HG03045 (cell line): ENCODE data around the gene HAP1.
"Not testable (repeated sequence)": the region's sequence is repeated elsewhere in the genome, so short reads cannot be mapped to it uniquely, and the experiment has no call there.

Experiments used
- ATAC-seq: cut with Tn5 transposase; IDR thresholded peaks from one replicate; pipeline ENCODE4 v1.9.1; 2021; ENCODE audit warnings: mild to moderate bottlenecking, moderate library complexity; ENCODE audit not compliant: unreplicated experiment

HAP1 gene

DNA sequence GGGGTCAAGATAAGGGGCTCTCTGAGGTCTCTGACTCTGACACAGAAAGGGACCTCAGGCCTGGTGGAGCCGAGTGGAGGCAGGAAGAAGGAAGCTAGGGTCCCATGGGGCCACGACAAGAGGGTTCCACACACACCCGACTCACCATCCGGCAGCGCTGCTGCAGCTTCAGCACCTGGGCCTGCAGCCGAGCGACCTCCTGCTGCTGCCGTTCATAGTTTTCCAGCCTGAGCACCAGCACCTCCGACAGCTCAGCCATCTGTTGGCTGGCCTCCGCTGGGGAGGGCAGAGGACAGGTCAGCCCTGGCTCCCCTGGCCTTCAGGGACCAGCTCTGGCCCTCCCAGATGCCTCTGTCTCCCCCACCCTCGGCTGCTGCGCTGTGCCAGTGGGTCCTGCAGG lies 6.4 kb downstream of the HAP1 start:
- no peak for ATAC-seq

DNA sequence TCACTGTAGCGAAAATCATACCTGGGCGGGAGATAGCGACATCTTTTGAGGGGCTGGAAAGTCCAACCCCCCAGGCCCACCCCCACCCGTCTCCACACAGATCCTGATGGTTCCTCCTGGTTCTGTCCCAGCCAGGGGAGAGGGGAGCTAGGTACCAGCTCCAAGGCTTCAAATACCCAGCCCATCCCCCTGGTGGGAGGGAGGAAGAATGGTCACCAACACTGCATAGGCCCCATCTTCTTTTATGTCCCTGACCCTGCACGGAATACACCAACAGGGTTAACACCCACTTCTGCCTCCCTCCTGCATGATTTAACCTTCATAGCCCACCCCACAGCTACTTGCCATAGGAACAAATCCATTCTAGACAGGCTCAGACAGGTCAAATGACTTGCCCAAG lies 9.3 kb downstream of the HAP1 start:
- no peak for ATAC-seq

- ATAC-seq, result no peak
These were observed 9.9 kb downstream of the HAP1 start for GRCh38 chr17:41724476-41725050.

DNA sequence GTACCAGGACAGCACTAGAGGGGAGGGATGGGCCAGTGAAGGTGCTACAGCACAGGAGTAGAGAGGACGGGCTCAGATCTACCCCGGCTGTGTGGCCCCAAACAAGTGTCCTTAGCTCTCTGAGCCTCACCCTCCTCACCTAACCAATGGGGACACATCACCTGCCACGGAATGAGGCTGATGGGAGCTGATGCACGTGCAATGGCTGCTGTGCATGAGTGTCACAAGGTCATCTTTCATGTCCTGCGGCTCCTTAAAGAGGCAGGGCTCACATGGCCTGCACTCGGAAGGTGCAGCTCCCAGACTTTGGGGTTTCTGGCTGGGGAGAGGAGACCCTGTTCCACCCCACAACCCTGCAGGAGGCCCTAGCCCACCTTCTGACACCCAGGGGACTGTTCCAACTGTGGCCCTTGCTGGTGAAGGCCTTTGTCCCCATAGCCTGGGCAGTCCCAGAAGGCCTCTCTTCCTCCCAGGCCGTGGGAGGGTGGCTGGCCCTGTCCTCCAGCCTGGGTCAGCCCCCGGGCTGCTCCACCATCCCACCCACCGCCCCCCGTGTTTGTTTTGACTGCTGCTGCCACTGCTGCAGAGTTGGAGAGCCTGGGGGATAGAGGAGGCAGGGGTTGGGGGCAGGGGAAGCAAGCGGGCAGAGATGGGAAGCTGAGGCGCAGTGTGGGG lies 10.5 kb downstream of the HAP1 start:
- ATAC-seq, result no peak

- no peak for ATAC-seq
These were observed 12.2 kb downstream of the HAP1 start for GRCh38 chr17:41722231-41722630.

DNA sequence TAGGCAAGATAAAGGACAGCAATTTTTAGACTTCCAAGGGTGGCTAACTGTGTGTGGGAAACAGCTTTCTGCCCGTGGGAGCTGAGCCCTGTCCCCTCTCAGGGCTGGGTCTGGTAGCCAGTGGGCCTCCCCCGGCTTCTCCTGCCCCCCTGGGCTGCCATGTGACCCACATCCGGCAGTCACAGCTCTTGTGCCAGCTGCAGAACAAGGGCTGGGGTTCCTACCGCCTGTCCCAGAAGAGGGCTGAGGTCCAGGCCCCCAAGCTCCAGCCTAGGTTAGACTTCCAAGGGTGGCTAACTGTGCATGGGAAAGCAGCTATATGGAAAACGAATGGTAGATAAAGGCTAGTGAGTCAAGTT lies 16.2 kb downstream of the HAP1 start:
- no peak for ATAC-seq

DNA sequence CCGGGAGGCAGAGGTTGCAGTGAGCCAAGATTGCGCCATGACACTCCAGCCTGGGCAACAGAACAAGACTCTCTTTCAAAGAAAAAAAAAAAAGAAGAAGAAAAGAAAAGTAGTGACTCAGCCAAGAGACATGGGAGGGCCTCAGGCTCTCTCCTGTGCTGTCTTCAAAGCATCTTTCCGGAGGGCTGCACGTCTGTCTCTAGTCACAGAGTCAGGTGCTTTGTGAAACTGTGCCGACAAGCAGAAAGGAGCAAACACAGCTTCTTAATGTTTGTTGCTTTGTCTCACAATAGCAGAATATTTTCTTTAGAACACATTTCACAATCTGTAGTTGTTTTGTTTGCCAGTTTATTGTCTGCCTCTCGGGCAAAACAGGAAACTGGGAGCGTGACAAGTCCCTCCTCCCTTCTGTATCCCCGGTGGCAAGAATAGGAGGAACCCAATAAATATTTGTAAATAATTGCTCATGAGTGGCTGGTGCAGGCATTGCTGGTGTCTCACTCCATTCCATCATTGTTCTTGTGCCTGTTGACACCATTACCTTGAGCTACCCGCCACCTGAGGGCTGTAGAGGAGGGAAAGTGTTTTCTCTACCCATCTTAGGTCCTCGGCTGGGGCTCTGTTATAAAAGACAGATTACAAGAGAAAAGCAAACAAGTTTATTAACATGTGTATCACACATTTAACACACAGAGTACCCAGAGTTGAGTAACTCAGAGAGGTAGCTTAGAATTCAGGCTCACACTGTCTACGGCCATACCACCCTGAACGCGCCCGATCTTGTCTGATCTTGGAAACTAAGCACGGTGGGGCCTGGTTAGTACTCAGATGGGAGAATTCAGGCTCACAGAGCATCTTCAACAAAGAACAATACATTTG lies 16.8 kb downstream of the HAP1 start:
- ATAC-seq, result no peak

DNA sequence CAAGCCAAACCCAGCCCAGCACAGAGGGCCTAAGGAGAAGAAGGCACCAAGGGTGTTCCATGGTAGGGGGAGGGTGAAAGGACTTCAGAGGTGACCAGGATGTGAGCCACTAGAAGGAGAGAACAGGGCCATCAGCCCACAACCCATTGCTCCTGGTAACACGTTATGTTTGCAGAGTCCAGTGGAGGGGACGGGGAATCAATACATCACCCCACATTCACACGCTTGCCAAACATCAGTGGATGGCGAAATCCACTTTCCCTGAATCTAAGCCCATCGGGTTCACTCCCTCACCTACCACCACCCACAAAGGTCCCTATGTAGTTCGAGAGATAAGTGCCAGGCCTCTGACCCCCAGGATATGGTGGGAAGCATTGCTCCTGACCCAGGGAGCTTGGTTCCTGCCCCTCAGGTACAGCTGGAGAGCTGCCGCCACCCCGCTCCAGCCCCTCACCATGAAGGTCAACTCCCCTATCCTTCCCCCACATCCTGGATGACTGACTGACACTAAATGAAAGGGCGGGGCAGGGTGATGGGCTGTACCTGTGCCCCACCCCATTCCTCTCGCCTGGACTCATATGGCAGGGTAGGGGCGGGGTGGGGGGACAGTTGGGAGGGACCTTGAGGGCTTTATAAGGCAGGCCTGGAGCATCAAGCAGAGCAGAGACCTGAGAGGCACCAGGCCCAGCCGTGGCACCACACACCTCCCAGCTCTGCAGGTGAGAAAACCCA lies 22.6 kb downstream of the HAP1 start, which contains the start of gene GAST:
Gene GAST, plus strand, starts transcription at position 663 of the 732 bp plus-strand sequence. CDS start 3,106 bp downstream, outside the sequence.
- no peak for ATAC-seq

DNA sequence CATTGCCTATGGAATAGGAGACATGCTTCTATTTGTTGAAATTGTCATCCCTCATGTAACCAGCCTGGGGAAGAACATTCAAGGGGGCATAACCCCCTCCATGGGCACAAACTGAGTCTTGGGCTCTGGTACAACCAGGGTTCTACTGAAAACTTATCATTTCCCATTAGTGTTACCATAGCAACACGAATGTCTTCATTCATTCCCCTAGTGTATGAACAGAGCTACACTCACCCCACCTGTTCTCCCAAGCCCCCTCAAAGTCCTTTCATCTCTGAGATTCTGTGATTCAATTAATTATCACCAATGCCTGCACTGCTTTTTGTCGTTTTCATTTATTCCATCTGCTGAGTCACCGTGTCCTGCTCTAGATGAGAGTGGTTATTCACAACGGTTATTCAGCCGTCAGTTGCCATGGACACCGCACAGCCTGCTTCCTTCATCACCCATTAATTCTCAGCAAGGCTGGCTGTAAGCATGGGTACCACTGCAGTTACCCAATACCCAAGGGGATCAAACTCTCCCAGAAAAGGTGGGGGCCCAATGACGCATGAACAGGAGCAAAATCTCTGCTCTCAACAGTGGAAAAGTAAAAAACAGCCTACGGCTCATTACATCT lies 23.9 kb downstream of the HAP1 start:
- ATAC-seq, result no peak

GRCh38 chr17:41707803-41708669 lies 26.4 kb downstream of the HAP1 start:
- no peak for ATAC-seq

DNA sequence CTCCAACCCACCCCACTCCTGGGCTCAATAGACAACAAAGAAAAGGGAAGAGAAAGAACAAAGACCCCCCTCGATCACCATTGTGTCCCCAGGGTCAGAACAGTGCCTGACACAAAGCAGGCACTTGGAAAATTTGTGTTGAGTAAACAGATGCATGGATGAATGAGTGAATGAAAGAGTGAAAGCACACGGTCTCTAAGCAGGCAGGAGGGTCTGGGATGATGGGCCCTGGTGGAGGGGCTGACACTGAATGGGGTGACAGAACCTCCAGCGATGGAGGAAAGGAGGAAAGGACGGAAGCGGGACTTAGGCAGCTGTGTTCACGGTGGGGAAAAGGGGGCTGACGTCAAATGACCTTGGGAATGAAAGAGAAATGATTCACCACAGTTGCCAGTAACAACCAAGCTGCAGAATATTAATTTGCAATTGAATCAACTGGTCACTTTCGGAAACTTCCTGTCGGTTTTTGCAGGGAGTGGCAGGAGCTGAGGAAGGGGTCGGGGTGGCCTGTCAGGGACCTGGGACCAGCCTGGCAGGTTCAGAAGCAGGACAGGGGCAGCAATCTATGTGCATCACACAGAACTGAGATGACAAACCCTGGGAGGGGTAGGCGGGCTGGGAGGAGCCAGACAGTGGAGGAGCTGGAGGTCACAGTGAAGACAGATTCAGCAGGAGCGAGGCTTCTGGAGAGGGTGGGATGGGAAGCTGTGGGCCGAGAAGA lies 29.0 kb downstream of the HAP1 start:
- ATAC-seq, result no peak

GRCh38 chr17:41702712-41703111 lies 31.7 kb downstream of the HAP1 start:
- ATAC-seq, result no peak

DNA sequence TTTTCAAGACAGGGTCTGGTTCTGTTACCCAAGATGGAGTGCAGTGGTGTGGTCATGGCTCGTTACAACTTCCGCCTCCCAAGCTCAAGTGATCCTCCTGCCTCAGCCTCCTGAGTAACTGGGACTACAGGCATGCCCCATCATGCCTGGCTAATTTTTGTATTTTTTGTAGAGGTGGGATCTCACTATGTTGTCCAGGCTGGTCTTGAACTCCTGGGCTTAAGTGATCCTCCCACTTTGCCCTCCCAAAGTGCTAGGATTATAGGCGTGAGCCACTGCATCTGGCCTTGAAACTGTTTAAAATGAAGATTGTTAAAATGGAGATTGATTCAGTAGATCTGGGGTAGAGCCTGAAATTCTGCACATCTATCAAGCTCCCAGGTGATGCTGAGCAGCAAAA lies 33.6 kb downstream of the HAP1 start:
- ATAC-seq, result not testable (repeated sequence)

GRCh38 chr17:41697122-41697962 lies 37.1 kb downstream of the HAP1 start:
- no peak for ATAC-seq

GRCh38 chr17:41695954-41696757 lies 38.3 kb downstream of the HAP1 start:
- no peak for ATAC-seq

DNA sequence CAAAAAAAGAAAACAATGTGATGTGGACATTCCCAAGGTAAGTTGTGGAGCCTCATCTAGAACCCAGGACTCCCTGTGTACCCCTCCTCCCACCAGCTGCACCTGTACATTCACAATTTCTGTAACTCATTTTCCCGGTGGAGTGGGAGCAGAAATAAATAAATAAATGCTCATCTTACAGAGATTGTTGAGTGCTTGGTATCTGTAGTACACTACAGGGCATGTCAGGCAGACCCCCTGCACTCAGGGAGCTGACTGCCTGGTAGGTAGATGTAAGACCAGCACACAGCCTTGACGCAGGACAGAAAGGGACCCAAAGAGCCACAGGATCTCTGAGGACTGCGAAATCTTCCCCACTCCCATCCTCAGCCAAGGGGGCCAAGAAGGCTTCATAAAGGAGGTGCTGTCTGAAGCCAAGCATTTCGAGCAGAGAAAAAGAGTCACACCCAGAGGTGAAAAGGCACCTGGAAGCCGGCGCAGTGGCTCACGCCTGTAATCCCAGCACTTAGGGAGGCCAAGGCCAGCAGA lies 39.2 kb downstream of the HAP1 start:
- no peak for ATAC-seq
